PFSK-1 (cell line): ENCODE measurements around the gene MRTFB.

Experiments used
- TAF1 ChIP-seq: IDR thresholded peaks from 2 replicates; pipeline ENCODE4 v1.6.1; 2012; ENCODE audit warnings: low read length, control low read depth, borderline replicate concordance; ENCODE audit not compliant: insufficient read depth
- TF ChIP-seq, protein P1 (sequence below), 2 experiments: IDR thresholded peaks; 2 replicates each; pipeline versions ENCODE4 v1.6.1 to v1.8.0; 2011 to 2012; ENCODE audit warnings: low read depth in 2 of 2, low read length in 2 of 2, control low read depth in 1 of 2, inconsistent platforms in 1 of 2, mild to moderate bottlenecking in 1 of 2, moderate library complexity in 1 of 2; ENCODE audit not compliant: insufficient read depth in 1 of 2

GRCh38 chr16:14109077-14109775, 38.1 kb downstream of the MRTFB start:
- no peak for TF ChIP-seq TAF1
- TF ChIP-seq, protein P1, sequence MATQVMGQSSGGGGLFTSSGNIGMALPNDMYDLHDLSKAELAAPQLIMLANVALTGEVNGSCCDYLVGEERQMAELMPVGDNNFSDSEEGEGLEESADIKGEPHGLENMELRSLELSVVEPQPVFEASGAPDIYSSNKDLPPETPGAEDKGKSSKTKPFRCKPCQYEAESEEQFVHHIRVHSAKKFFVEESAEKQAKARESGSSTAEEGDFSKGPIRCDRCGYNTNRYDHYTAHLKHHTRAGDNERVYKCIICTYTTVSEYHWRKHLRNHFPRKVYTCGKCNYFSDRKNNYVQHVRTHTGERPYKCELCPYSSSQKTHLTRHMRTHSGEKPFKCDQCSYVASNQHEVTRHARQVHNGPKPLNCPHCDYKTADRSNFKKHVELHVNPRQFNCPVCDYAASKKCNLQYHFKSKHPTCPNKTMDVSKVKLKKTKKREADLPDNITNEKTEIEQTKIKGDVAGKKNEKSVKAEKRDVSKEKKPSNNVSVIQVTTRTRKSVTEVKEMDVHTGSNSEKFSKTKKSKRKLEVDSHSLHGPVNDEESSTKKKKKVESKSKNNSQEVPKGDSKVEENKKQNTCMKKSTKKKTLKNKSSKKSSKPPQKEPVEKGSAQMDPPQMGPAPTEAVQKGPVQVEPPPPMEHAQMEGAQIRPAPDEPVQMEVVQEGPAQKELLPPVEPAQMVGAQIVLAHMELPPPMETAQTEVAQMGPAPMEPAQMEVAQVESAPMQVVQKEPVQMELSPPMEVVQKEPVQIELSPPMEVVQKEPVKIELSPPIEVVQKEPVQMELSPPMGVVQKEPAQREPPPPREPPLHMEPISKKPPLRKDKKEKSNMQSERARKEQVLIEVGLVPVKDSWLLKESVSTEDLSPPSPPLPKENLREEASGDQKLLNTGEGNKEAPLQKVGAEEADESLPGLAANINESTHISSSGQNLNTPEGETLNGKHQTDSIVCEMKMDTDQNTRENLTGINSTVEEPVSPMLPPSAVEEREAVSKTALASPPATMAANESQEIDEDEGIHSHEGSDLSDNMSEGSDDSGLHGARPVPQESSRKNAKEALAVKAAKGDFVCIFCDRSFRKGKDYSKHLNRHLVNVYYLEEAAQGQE (IDR thresholded peaks at IDR 0.05; ENCODE audit: insufficient read depth in 1 of 2, low read depth in 2 of 2, low read length in 2 of 2), result no peak
